MM.1S (cell line): Measurements from ENCODE around the gene TACR3.
"Not testable (repeated sequence)": the region's sequence is repeated elsewhere in the genome, so short reads cannot be mapped to it uniquely, and the experiment has no call there.

Experiments
- DNase-seq: peaks from one replicate; pipeline ENCODE4 v3.0.0-alpha.2; 2015
- H2AFZ ChIP-seq: fragments of 300-600 bp; sonication (generic); 2 replicates; pipeline ENCODE4 v1.6.0; 2016; ENCODE audit warnings: antibody characterized with exemption, low read length
- H3F3A ChIP-seq: fragments of 300-600 bp; sonication (generic); 2 replicates; pipeline ENCODE4 v1.6.1; 2016; ENCODE audit warnings: mild to moderate bottlenecking, antibody characterized with exemption, low read length, moderate library complexity, mixed read lengths; ENCODE audit not compliant: insufficient read depth
- H3K27ac ChIP-seq: fragments of 300-600 bp; sonication (generic); 2 replicates; pipeline ENCODE4 v1.5.1; 2016; ENCODE audit warnings: mild to moderate bottlenecking, low read length
- H3K27me3 ChIP-seq: fragments of 300-600 bp; sonication (generic); replicated peaks from 2 replicates; pipeline ENCODE4 v1.6.0; 2016; ENCODE audit warnings: low read length; ENCODE audit not compliant: insufficient read depth
- H3K36me3 ChIP-seq: fragments of 300-600 bp; sonication (generic); replicated peaks from 2 replicates; pipeline ENCODE4 v1.6.1; 2016; ENCODE audit warnings: mild to moderate bottlenecking, low read length, mixed read lengths; ENCODE audit not compliant: insufficient read depth
- H3K4me1 ChIP-seq: fragments of 300-600 bp; sonication (generic); 2 replicates; pipeline ENCODE4 v1.6.1; 2016; ENCODE audit warnings: low read length, mixed read lengths
- H3K4me2 ChIP-seq: fragments of 300-600 bp; sonication (generic); 2 replicates; pipeline ENCODE4 v1.6.0; 2016; ENCODE audit warnings: low read depth, low read length
- H3K4me3 ChIP-seq: fragments of 300-600 bp; sonication (generic); 2 replicates; pipeline ENCODE4 v1.5.1; 2016; ENCODE audit warnings: low read length, mixed read lengths
- H3K79me2 ChIP-seq: fragments of 300-600 bp; sonication (generic); 2 replicates; pipeline ENCODE4 v1.6.1; 2016; ENCODE audit warnings: mixed run types, low read length, mixed read lengths
- H3K9ac ChIP-seq: fragments of 300-600 bp; sonication (generic); 2 replicates; pipeline ENCODE4 v1.6.1; 2016; ENCODE audit warnings: low read length, mixed read lengths
- H3K9me2 ChIP-seq: fragments of 300-600 bp; sonication (generic); replicated peaks from 2 replicates; pipeline ENCODE4 v1.6.1; 2016; ENCODE audit warnings: mild to moderate bottlenecking, low read length, mixed read lengths; ENCODE audit not compliant: insufficient read depth
- H3K9me3 ChIP-seq: fragments of 300-600 bp; sonication (generic); replicated peaks from 2 replicates; pipeline ENCODE4 v1.6.1; 2016; ENCODE audit warnings: mild to moderate bottlenecking, low read length, mixed read lengths; ENCODE audit not compliant: insufficient read depth
- H4K20me1 ChIP-seq: fragments of 300-600 bp; sonication (generic); 2 replicates; pipeline ENCODE4 v1.6.1; 2016; ENCODE audit warnings: mild to moderate bottlenecking, low read length, moderate library complexity, mixed read lengths; ENCODE audit not compliant: insufficient read depth
- EZH2 ChIP-seq: fragments of 300-600 bp; sonication (generic); optimal IDR thresholded peaks from 2 replicates; pipeline ENCODE3; 2017; ENCODE audit warnings: low read depth, mild to moderate bottlenecking, antibody characterized with exemption, low read length, mixed read lengths
- EZH2phosphoT487 ChIP-seq: fragments of 300-600 bp; sonication (generic); IDR thresholded peaks from 2 replicates; pipeline ENCODE4 v1.6.1; 2018; ENCODE audit warnings: antibody characterized with exemption, low read length
- TF ChIP-seq, protein P1 (sequence below): fragments of 300-600 bp; sonication (generic); IDR thresholded peaks from 2 replicates; pipeline ENCODE4 v1.5.1; 2016; ENCODE audit warnings: antibody characterized with exemption, low read length, mixed read lengths

The TACR3 gene

DNA sequence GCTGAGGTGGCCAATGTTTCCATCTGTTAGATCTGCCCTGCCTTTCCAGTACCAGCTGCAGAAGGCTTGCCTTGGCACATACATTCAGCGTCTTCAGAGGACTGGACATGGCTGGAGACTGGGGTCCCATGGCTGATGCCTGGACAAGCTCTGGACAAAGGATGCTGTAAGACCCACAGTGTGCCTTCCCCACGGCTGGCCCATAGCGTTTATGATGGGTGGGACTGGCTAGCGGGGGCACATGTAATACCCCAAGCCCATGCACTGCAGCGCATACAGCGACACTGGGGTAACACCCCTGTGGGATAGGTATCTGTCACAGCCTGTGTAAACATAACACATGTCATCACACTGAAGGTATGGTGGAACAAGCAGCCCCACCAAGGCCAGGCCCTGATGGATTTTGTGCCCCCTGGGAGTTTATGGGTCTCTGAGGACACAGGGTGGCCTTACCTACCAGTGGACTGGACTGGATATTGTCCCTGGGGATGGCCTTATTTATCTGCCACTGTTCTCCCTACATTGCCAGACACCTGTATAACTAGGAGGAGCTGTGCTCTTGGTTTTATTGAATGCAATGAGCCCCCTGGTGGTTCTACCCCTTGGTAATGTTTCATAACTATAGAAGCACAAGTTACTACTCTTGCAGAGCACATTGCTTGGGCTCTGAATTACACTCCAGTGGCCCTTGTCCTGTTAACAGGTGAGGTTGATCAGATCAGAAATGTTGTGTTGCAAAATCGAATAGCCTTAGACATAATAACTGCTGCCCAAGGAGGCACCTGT is 34.3 kb upstream of the TACR3 start:
- H3K4me2 ChIP-seq = no peak overlapping the region
- H3F3A ChIP-seq = no peaks in the 10 kb centered on the region
- H3K4me1 ChIP-seq = no peaks in the 10 kb centered on the region
- H3K4me3 ChIP-seq = no peak overlapping the region
- no peak overlapping the region for H3K27ac ChIP-seq
- DNase-seq = no peak
- H3K79me2 ChIP-seq = no peaks in the 10 kb centered on the region
- H3K27me3 ChIP-seq = no peaks in the 10 kb centered on the region
- H3K36me3 ChIP-seq = no peaks in the 10 kb centered on the region
- H2AFZ ChIP-seq = no peak overlapping the region
- no peak overlapping the region for H3K9ac ChIP-seq
- no peaks in the 10 kb centered on the region for H4K20me1 ChIP-seq
- TF ChIP-seq EZH2 (no peak), EZH2phosphoT487 (no peak)
- TF ChIP-seq, protein P1, sequence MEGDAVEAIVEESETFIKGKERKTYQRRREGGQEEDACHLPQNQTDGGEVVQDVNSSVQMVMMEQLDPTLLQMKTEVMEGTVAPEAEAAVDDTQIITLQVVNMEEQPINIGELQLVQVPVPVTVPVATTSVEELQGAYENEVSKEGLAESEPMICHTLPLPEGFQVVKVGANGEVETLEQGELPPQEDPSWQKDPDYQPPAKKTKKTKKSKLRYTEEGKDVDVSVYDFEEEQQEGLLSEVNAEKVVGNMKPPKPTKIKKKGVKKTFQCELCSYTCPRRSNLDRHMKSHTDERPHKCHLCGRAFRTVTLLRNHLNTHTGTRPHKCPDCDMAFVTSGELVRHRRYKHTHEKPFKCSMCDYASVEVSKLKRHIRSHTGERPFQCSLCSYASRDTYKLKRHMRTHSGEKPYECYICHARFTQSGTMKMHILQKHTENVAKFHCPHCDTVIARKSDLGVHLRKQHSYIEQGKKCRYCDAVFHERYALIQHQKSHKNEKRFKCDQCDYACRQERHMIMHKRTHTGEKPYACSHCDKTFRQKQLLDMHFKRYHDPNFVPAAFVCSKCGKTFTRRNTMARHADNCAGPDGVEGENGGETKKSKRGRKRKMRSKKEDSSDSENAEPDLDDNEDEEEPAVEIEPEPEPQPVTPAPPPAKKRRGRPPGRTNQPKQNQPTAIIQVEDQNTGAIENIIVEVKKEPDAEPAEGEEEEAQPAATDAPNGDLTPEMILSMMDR = no peak
- H3K9me2 ChIP-seq = no peaks in the 10 kb centered on the region
- no peaks in the 10 kb centered on the region for H3K9me3 ChIP-seq

DNA sequence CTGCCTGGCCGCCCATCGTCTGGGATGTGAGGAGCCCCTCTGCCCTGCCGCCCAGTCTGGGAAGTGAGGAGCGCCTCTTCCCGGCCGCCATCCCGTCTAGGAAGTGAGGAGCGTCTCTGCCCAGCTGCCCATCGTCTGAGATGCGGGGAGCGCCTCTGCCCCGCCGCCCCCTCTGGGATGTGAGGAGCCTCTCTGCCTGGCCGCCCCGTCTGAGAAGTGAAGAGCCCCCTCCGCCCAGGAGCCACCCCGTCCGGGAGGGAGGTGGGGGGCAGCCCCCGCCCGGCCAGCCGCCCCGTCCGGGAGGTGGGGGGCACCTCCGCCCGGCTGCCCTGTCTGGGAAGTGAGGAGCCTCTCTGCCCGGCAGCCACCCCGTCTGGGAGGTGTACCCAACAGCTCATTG is 3.4 kb upstream of the TACR3 start:
- H3K9ac ChIP-seq, H3K9me2 ChIP-seq, H3K4me3 ChIP-seq, H3K36me3 ChIP-seq, H3K4me1 ChIP-seq, H2AFZ ChIP-seq, H4K20me1 ChIP-seq, H3F3A ChIP-seq, H3K4me2 ChIP-seq, H3K9me3 ChIP-seq, H3K27ac ChIP-seq, H3K27me3 ChIP-seq, H3K79me2 ChIP-seq, DNase-seq: not testable (repeated sequence)

DNA sequence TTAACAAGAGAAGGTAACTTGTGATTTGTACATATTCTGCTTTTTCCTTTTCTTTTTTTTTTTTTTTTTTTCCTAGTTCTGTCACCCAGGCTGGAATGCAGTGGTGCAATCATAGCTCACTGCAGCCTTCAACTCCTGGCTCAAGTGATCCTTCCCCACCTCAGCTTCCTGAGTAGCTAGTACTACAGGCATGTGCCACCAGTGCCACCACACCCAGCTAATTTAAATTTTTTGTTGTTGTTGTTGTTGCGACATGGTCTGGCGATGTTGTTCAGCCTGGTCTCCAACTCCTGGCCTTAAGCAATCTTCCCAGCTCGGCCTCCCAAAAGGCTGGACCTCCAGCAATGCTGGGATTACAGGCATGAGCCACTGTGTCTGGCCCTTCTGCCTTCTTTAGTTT is 1.5 kb upstream of the TACR3 start:
- Histone ChIP-seq H3K9ac (no peak overlapping the region), H3K27ac (no peak overlapping the region), H3K4me2 (no peak overlapping the region), H3K9me3 (no peaks in the 10 kb centered on the region), H3K9me2 (no peaks in the 10 kb centered on the region), H3K79me2 (no peaks in the 10 kb centered on the region), H2AFZ (no peak overlapping the region), H3K36me3 (no peaks in the 10 kb centered on the region), H3K4me1 (no peaks in the 10 kb centered on the region), H3F3A (no peaks in the 10 kb centered on the region), H3K4me3 (no peak overlapping the region), H3K27me3 (no peaks in the 10 kb centered on the region), H4K20me1 (no peaks in the 10 kb centered on the region)
- TF ChIP-seq EZH2phosphoT487 (no peak), EZH2 (no peak)
- TF ChIP-seq, protein P1 = no peak
- DNase-seq = no peak

DNA sequence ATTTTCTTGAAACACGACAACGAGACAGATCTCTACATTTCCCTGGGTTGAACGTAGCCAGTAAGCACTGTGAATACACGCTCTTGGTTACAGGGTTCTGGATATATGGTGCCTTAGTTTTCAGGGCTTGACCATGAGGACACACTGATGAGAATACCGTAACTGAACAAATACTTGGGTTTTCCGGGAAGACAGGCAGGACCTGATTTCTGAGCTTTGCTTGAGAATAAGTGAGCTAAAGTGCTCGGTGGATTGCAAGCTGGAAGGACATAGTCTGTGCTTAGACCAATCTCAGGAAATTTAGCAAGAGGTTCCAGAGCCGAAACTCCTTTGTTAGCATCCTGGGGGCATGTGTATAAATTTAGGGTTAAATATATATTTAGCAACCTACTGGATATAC is 876 bp upstream of the TACR3 start:
- Histone ChIP-seq H3K4me1 (no peaks in the 10 kb centered on the region), H4K20me1 (no peaks in the 10 kb centered on the region), H3F3A (no peaks in the 10 kb centered on the region), H3K9me3 (no peaks in the 10 kb centered on the region), H3K27ac (no peak overlapping the region), H3K79me2 (no peaks in the 10 kb centered on the region), H3K4me3 (no peak overlapping the region), H3K4me2 (no peak overlapping the region), H3K27me3 (no peaks in the 10 kb centered on the region), H3K9ac (no peak overlapping the region), H3K9me2 (no peaks in the 10 kb centered on the region), H2AFZ (no peak overlapping the region), H3K36me3 (no peaks in the 10 kb centered on the region)
- no peak for TF ChIP-seq EZH2
- TF ChIP-seq EZH2phosphoT487 = no peak
- TF ChIP-seq, protein P1 = no peak
- no peak for DNase-seq
